Mammary epithelial cell (primary cell): ENCODE results near the gene MEG3.

Experiments used
- EZH2 ChIP-seq: IDR thresholded peaks from 2 replicates; pipeline ENCODE4 v1.6.1; 2012; ENCODE audit warnings: low read length, inconsistent platforms, borderline replicate concordance
- TF ChIP-seq, protein P1 (sequence below), 2 donors: IDR thresholded peaks in 1 of 2; conservative IDR thresholded peaks in 1 of 2; 2 replicates each; pipeline ENCODE4 v1.5.1; 2011 to 2012; ENCODE audit warnings: inconsistent platforms in 2 of 2, low read length in 2 of 2, mild to moderate bottlenecking in 2 of 2, control low read depth in 1 of 2, low read depth in 1 of 2; ENCODE audit not compliant: insufficient read depth in 1 of 2; ENCODE audit errors: extremely low read depth in 1 of 2

DNA sequence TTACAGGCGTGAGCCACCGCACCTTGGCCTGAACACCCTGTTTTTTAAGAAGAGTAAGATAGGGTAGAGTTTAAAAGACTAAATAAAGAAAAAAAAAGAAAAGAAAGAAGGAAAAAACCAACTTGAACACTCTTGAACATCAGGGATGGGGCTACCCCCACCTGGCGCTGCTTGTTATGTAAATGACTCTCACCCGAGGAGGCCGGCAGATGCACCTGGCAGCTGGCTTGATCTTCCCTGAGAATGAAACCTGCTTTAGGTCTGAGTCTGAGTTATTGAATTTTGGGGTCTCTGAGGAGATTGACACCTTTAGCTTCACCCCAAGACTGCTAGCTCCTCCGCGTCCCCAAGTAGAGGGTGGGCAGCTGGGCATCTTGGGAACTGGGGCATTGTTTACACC is 15.5 kb upstream of the MEG3 start:
- no peak for TF ChIP-seq EZH2
- TF ChIP-seq, protein P1, sequence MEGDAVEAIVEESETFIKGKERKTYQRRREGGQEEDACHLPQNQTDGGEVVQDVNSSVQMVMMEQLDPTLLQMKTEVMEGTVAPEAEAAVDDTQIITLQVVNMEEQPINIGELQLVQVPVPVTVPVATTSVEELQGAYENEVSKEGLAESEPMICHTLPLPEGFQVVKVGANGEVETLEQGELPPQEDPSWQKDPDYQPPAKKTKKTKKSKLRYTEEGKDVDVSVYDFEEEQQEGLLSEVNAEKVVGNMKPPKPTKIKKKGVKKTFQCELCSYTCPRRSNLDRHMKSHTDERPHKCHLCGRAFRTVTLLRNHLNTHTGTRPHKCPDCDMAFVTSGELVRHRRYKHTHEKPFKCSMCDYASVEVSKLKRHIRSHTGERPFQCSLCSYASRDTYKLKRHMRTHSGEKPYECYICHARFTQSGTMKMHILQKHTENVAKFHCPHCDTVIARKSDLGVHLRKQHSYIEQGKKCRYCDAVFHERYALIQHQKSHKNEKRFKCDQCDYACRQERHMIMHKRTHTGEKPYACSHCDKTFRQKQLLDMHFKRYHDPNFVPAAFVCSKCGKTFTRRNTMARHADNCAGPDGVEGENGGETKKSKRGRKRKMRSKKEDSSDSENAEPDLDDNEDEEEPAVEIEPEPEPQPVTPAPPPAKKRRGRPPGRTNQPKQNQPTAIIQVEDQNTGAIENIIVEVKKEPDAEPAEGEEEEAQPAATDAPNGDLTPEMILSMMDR (conservative IDR thresholded peaks at IDR 0.05 in 1 of 2, IDR thresholded peaks at IDR 0.05 in 1 of 2; ENCODE audit: extremely low read depth in 1 of 2, insufficient read depth in 1 of 2, low read depth in 1 of 2, low read length in 2 of 2), result no peak
